ENCODE data around the gene SPOP. TPM values are rescaled to one million over a fixed set of nuclear protein-coding genes. Genes with fewer than 3 reads are reported as not detected.

Gene SPOP
- total and polyA plus RNA-seq, 2 donors: 54.7 to 64.3 TPM

DNA sequence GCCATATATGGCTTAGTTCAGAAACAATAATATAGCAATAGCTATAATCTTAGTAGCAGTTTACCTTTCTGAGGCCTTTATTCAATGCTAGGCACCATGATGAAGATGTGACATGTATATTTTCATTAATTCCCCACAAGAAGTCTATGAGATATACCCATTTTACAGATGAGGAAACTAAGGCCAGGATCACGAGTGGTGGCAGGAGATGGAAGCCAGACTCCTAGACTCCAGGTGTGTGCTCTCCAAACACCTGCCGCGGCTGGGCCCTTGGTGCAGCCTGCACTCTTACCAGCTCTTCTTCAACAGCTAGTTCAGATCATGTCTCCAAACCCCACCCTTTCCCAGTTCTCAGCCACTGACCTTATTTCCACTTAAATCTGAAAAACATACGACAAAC, 87.0 kb downstream of the SPOP start:
- no peak for DNase-seq (ENCODE audit: low read depth in 6 of 9, low spot score in 9 of 9)
- Histone ChIP-seq H3K27ac (ENCODE audit: low read depth in 1 of 2, low read length in 1 of 2) (no peak overlapping the region), H3K27me3 (ENCODE audit: control insufficient read depth in 2 of 2, insufficient read depth in 1 of 2, low read length in 1 of 2) (no peaks in the 10 kb centered on the region), H3K4me1 (ENCODE audit: control insufficient read depth in 2 of 2, insufficient read depth in 2 of 2, low read length in 2 of 2) (no peaks in the 10 kb centered on the region), H3K36me3 (ENCODE audit: control insufficient read depth in 2 of 2, insufficient read depth in 2 of 2, low read length in 1 of 2) (peaks cover 3 to 13% of the 10 kb centered on the region in 2 donors), H3K9me3 (ENCODE audit: control insufficient read depth in 2 of 2, insufficient read depth in 1 of 2, low read length in 1 of 2) (no peaks in the 10 kb centered on the region), H3K4me3 (ENCODE audit: low read length in 2 of 2) (no peak overlapping the region)
- WGBS: 97% methylated on average over 4 of the region's 4 CpGs

DNA sequence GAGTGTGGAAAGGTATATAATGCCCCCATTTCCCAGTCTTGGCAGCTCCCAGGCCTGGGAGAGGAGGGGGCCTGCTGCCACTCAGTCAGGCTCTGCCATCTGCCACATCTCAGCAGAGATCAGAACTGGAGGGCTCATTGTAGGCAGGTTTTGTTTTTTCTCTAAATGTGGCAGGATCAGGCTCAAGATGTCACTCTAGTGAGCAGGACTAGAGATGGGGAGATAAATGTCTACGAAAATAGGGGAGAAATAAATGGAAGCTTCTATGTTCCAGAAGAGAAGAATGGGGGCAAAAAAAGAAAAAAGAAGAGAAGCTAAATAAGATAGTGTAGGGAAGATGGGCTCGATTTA, 88.3 kb downstream of the SPOP start:
- H3K27me3 ChIP-seq (ENCODE audit: control insufficient read depth in 2 of 2, insufficient read depth in 1 of 2, low read length in 1 of 2): no peaks in the 10 kb centered on the region
- no peaks in the 10 kb centered on the region for H3K4me1 ChIP-seq (ENCODE audit: control insufficient read depth in 2 of 2, insufficient read depth in 2 of 2, low read length in 2 of 2)
- H3K9me3 ChIP-seq (ENCODE audit: control insufficient read depth in 2 of 2, insufficient read depth in 1 of 2, low read length in 1 of 2): no peaks in the 10 kb centered on the region
- H3K27ac ChIP-seq (ENCODE audit: low read depth in 1 of 2, low read length in 1 of 2): no peak overlapping the region
- WGBS: 99% methylated on average over 2 of the region's 2 CpGs
- peaks cover 3 to 8% of the 10 kb centered on the region in 2 donors for H3K36me3 ChIP-seq (ENCODE audit: control insufficient read depth in 2 of 2, insufficient read depth in 2 of 2, low read length in 1 of 2)
- no peak for DNase-seq (ENCODE audit: low read depth in 6 of 9, low spot score in 9 of 9)
- no peak overlapping the region for H3K4me3 ChIP-seq (ENCODE audit: low read length in 2 of 2)

DNA sequence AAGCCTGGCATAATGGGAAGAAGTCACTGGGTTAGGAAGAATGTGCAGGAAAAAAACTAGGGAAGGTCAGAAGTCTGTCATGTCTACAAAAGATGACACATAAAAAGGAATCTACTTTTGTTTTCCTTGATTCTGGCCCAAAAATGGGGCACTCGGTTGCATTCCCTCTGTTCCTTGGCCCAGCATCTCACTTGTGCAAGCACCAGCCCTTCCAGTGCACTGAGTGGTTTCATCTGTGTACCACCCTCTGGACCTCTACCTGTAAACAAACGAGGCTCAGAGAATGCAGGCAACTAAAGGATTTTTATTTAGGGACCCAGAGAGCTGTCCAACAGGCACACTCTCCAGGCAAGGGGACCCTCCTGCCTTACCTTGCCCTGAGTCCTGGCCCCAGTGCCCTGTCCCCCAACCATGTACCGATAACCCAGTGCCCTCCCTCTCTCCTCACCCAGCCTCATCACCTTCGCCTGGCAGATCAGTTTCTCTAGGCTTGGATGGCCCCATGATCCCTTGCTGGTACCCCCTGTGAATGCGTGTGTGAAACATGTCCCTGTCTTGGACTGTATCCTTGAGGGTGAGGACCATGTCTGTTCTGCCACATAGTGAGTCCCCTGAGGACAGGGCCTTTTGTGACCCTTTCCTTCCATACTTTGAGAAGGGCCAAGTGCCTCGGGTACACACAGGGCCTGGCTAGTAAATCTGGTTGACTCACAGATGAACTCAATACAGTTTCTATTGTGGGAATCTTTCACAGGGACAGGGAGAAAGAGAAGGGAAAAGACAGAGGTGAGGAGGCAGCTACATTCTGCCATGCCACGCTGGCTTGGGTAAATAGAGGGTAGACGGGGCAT, 88.9 kb downstream of the SPOP start:
- Histone ChIP-seq H3K4me1 (ENCODE audit: control insufficient read depth in 2 of 2, insufficient read depth in 2 of 2, low read length in 2 of 2) (no peaks in the 10 kb centered on the region), H3K27me3 (ENCODE audit: control insufficient read depth in 2 of 2, insufficient read depth in 1 of 2, low read length in 1 of 2) (no peaks in the 10 kb centered on the region), H3K4me3 (ENCODE audit: low read length in 2 of 2) (no peak overlapping the region), H3K36me3 (ENCODE audit: control insufficient read depth in 2 of 2, insufficient read depth in 2 of 2, low read length in 1 of 2) (peaks cover 3 to 5% of the 10 kb centered on the region in 2 donors), H3K9me3 (ENCODE audit: control insufficient read depth in 2 of 2, insufficient read depth in 1 of 2, low read length in 1 of 2) (no peaks in the 10 kb centered on the region), H3K27ac (ENCODE audit: low read depth in 1 of 2, low read length in 1 of 2) (no peak overlapping the region)
- no peak for DNase-seq (ENCODE audit: low read depth in 6 of 9, low spot score in 9 of 9)
- WGBS: 93% methylated on average over 8 of the region's 8 CpGs

DNA sequence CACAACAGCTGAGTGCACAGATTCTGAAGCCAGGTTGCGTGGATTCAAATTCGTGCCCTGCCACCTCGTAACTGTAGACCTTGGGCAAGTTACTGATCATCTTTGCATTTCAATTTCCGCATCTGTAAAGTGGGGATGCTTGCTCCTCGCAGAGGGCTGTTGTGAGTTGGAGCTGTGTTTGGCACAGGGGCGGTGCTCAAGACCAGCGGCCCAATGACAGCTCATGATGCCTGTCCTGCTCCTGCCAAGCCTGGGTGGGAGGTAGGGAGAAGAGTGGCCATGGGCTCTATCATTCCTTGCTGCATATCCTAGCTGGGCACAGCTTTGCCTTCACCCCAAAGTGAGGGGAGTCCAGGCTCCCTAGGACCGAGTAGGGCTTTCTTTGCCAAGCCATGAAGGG, 89.6 kb downstream of the SPOP start:
- WGBS: 97% methylated on average over 8 of the region's 8 CpGs
- Histone ChIP-seq H3K27me3 (ENCODE audit: control insufficient read depth in 2 of 2, insufficient read depth in 1 of 2, low read length in 1 of 2) (no peaks in the 10 kb centered on the region), H3K4me3 (ENCODE audit: low read length in 2 of 2) (no peak overlapping the region)

DNA sequence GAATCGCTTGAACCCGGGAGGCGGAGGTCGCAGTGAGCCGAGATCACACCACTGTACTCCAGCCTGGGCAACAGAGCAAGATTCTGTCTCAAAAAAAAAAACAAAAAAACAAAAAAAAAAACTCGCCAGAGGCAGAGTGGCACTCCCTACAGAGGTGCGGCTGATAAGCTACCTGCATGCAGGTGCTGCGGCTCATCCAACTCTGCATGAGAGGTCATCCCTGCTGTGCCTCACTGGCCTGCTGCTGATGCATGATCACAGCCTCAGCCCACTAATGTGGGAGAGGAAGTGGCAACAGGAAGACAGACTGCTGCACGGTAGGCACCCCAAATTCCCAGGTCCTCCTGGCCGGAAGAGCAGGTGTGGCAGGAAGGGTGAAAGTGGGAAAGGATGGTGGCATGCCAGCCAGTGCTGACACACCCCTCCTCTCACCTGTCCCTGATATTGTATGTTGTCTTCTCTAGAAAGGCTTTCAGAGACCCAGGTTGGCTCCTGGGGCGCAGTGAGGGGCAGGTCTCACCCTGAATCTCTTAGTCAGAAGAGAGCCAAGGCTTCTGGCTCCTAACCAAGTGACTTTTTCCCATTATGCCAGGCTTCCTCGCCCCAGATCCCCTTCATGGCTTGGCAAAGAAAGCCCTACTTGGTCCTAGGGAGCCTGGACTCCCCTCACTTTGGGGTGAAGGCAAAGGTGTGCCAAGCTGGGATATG, 90.4 kb downstream of the SPOP start:
- Histone ChIP-seq H3K4me3 (ENCODE audit: low read length in 2 of 2) (no peak overlapping the region), H3K27ac (ENCODE audit: low read depth in 1 of 2, low read length in 1 of 2) (no peak overlapping the region), H3K27me3 (ENCODE audit: control insufficient read depth in 2 of 2, insufficient read depth in 1 of 2, low read length in 1 of 2) (no peaks in the 10 kb centered on the region), H3K36me3 (ENCODE audit: control insufficient read depth in 2 of 2, insufficient read depth in 2 of 2, low read length in 1 of 2) (peaks cover 0 to 2% of the 10 kb centered on the region in 2 donors), H3K4me1 (ENCODE audit: control insufficient read depth in 2 of 2, insufficient read depth in 2 of 2, low read length in 2 of 2) (no peaks in the 10 kb centered on the region), H3K9me3 (ENCODE audit: control insufficient read depth in 2 of 2, insufficient read depth in 1 of 2, low read length in 1 of 2) (no peaks in the 10 kb centered on the region)
- no peak for DNase-seq (ENCODE audit: low read depth in 6 of 9, low spot score in 9 of 9)
- WGBS: 84% methylated on average over 12 of the region's 12 CpGs

More for the DNA sequence above, 89.6 kb downstream of the SPOP start:
- H3K36me3 ChIP-seq (ENCODE audit: control insufficient read depth in 2 of 2, insufficient read depth in 2 of 2, low read length in 1 of 2): peaks cover 0 to 5% of the 10 kb centered on the region in 2 donors
- no peak overlapping the region for H3K27ac ChIP-seq (ENCODE audit: low read depth in 1 of 2, low read length in 1 of 2)
- no peaks in the 10 kb centered on the region for H3K4me1 ChIP-seq (ENCODE audit: control insufficient read depth in 2 of 2, insufficient read depth in 2 of 2, low read length in 2 of 2)
- no peak for DNase-seq (ENCODE audit: low read depth in 6 of 9, low spot score in 9 of 9)
- no peaks in the 10 kb centered on the region for H3K9me3 ChIP-seq (ENCODE audit: control insufficient read depth in 2 of 2, insufficient read depth in 1 of 2, low read length in 1 of 2)

DNA sequence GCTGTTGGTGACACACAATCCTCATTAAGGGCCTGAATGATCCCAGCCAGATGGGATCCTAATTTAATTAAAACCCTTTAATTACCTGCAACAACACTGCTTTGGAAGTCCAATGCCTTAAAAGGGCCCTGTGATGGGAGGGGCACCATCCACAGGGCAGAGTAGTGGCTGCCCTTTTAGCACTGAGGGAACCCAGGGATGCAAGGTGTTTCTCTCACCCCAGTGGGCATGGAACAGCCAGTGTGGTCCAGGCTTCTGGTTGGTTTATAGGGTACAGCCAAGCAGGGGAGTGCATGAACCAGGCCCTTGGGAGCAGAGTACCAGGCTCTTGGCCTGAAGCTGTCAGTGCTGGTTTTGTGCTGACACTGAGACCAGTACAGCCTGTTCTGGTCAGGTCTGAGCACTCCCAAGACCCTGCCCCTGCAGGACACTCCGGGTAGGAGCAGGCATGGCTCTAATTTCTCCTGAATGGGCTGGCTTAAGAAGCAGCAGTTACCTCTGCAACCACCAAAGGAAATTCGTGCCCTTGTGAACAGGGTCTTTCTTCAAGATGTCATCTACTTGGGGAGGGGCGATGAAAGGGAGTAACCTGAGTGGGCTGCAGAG, 92.4 kb downstream of the SPOP start:
- 78% methylated on average over 3 of the region's 3 CpGs for WGBS
- Histone ChIP-seq H3K9me3 (ENCODE audit: control insufficient read depth in 2 of 2, insufficient read depth in 1 of 2, low read length in 1 of 2) (no peaks in the 10 kb centered on the region), H3K27ac (ENCODE audit: low read depth in 1 of 2, low read length in 1 of 2) (no peak overlapping the region), H3K4me1 (ENCODE audit: control insufficient read depth in 2 of 2, insufficient read depth in 2 of 2, low read length in 2 of 2) (no peaks in the 10 kb centered on the region), H3K27me3 (ENCODE audit: control insufficient read depth in 2 of 2, insufficient read depth in 1 of 2, low read length in 1 of 2) (peaks cover 0 to 1% of the 10 kb centered on the region in 2 donors), H3K4me3 (ENCODE audit: low read length in 2 of 2) (no peak overlapping the region), H3K36me3 (ENCODE audit: control insufficient read depth in 2 of 2, insufficient read depth in 2 of 2, low read length in 1 of 2) (peaks cover 0 to 2% of the 10 kb centered on the region in 2 donors)
- no peak for DNase-seq (ENCODE audit: low read depth in 6 of 9, low spot score in 9 of 9)

DNA sequence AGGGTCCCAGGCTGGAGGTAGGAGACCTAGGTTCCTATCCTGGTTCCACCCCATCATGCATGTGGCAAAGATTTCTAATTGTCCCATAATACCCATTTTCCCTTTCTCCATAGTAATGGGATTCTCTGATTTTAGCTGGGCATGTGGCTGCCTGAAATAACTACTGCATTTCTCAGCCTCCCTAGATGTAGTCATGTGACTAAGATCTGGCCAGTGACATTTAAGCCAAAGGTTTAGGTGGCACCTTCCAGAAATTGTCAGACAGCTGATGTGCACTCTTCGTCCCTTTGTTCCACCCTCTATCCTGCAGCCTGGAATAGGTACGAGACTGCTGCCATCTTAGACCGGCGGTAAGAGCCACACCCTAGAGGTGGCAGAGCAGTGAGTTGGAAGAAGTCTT, 94.0 kb downstream of the SPOP start:
- Histone ChIP-seq H3K4me3 (ENCODE audit: low read length in 2 of 2) (no peak overlapping the region), H3K27me3 (ENCODE audit: control insufficient read depth in 2 of 2, insufficient read depth in 1 of 2, low read length in 1 of 2) (peaks cover 3 to 14% of the 10 kb centered on the region in 2 donors), H3K4me1 (ENCODE audit: control insufficient read depth in 2 of 2, insufficient read depth in 2 of 2, low read length in 2 of 2) (no peaks in the 10 kb centered on the region), H3K9me3 (ENCODE audit: control insufficient read depth in 2 of 2, insufficient read depth in 1 of 2, low read length in 1 of 2) (no peaks in the 10 kb centered on the region), H3K27ac (ENCODE audit: low read depth in 1 of 2, low read length in 1 of 2) (no peak overlapping the region), H3K36me3 (ENCODE audit: control insufficient read depth in 2 of 2, insufficient read depth in 2 of 2, low read length in 1 of 2) (no peaks in the 10 kb centered on the region)
- over 99% methylated on average over 4 of the region's 4 CpGs for WGBS
- no peak for DNase-seq (ENCODE audit: low read depth in 6 of 9, low spot score in 9 of 9)

DNA sequence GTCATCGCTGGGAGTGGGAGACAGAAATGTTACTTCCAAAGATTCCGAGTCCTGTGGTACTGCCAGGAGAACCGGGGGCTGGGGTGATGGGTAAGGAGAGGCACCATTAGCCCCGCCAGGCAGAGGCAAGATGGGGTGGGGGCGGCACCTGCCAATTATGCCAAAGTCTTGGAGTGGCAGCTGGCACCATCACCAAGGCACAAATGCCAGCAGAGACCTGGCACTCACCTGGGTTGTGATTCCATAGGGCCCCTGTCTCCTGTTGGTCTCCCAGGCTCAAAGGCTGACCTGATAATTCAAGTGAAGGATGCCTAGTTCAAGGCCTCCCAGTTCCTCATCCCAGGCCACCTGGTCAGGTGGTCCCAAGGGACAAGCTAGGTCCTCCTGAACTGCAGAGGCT, 94.7 kb downstream of the SPOP start:
- H3K4me3 ChIP-seq (ENCODE audit: low read length in 2 of 2): no peak overlapping the region
- DNase-seq (ENCODE audit: low read depth in 6 of 9, low spot score in 9 of 9): no peak
- no peaks in the 10 kb centered on the region for H3K36me3 ChIP-seq (ENCODE audit: control insufficient read depth in 2 of 2, insufficient read depth in 2 of 2, low read length in 1 of 2)
- no peaks in the 10 kb centered on the region for H3K4me1 ChIP-seq (ENCODE audit: control insufficient read depth in 2 of 2, insufficient read depth in 2 of 2, low read length in 2 of 2)
- H3K27ac ChIP-seq (ENCODE audit: low read depth in 1 of 2, low read length in 1 of 2): no peak overlapping the region
- H3K9me3 ChIP-seq (ENCODE audit: control insufficient read depth in 2 of 2, insufficient read depth in 1 of 2, low read length in 1 of 2): no peaks in the 10 kb centered on the region
- peaks cover 9 to 21% of the 10 kb centered on the region in 2 donors for H3K27me3 ChIP-seq (ENCODE audit: control insufficient read depth in 2 of 2, insufficient read depth in 1 of 2, low read length in 1 of 2)
- WGBS: 99% methylated on average over 5 of the region's 5 CpGs

DNA sequence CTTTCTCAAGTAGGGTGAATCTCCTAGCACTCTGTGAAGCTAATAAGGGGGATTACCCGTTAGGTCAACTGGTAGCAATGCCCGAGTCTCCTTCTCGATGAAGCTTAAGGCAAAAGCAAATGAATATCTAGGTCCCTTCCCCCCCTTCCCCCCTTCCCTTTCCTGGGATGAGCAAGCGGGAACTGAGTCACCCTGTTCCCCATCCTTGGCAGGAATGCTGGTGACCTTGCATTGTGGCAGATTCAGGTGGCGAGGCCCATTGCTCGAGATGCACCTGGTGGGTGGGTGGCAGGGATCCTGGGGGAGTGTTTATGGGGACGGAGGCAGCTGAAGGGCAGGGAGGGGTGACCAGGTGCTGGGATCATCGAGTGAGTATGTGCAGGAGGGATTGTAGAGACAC, 95.1 kb downstream of the SPOP start:
- Histone ChIP-seq H3K4me1 (ENCODE audit: control insufficient read depth in 2 of 2, insufficient read depth in 2 of 2, low read length in 2 of 2) (no peaks in the 10 kb centered on the region), H3K27me3 (ENCODE audit: control insufficient read depth in 2 of 2, insufficient read depth in 1 of 2, low read length in 1 of 2) (peaks cover 12 to 25% of the 10 kb centered on the region in 2 donors), H3K27ac (ENCODE audit: low read depth in 1 of 2, low read length in 1 of 2) (no peak overlapping the region), H3K4me3 (ENCODE audit: low read length in 2 of 2) (no peak overlapping the region), H3K36me3 (ENCODE audit: control insufficient read depth in 2 of 2, insufficient read depth in 2 of 2, low read length in 1 of 2) (no peaks in the 10 kb centered on the region), H3K9me3 (ENCODE audit: control insufficient read depth in 2 of 2, insufficient read depth in 1 of 2, low read length in 1 of 2) (no peaks in the 10 kb centered on the region)
- DNase-seq (ENCODE audit: low read depth in 6 of 9, low spot score in 9 of 9): no peak
- WGBS: 96% methylated on average over 8 of the region's 8 CpGs

All from thymus (tissue), 11 donors.